Endothelial cell of umbilical vein (primary cell): Measurements from ENCODE around the gene RAB44. TPM values are rescaled to one million over a fixed set of nuclear protein-coding genes. Genes with fewer than 3 reads are reported as not detected.

Source experiments
- BruUV-seq: library from RNA; stranded (reverse); fragments of 400-500 nt; replicated peaks from 2 replicates; lab custom pipeline; 2021; lab: Mats Ljungman, UMichigan
- CTCF ChIA-PET: fragments of 300-600, 350-600 bp; sonication (Branson Sonifier 250); formaldehyde crosslinking; loops from one replicate; lab custom pipeline; 2021; ENCODE audit warnings: antibody characterized with exemption, inconsistent platforms; lab: Charles Lee
- POLR2A ChIA-PET: fragments of 300-600, 350-600 bp; sonication (Branson Sonifier 250); formaldehyde crosslinking; loops from one replicate; lab custom pipeline; 2021; ENCODE audit warnings: antibody characterized with exemption, inconsistent platforms; lab: Charles Lee
- DNase-seq: peaks from one replicate; pipeline ENCODE4 v3.0.0-alpha.2; 2011; ENCODE audit warnings: low read depth, low spot score
- FAIRE-seq: peaks from 2 replicates; lab custom pipeline; 2011; peaks lifted over from hg19 to GRCh38; lab: Jason Lieb, UNC
- H2AFZ ChIP-seq: 2 replicates; pipeline ENCODE4 v1.6.0; 2012; ENCODE audit warnings: low read depth, low read length, control low read depth, inconsistent platforms
- H3K27ac ChIP-seq: 2 replicates; pipeline ENCODE4 v1.5.1; 2011; ENCODE audit warnings: low read depth, mild to moderate bottlenecking, control low read depth, low read length, moderate library complexity; ENCODE audit not compliant: insufficient read depth
- H3K27me3 ChIP-seq, 2 experiments: 2 replicates each; pipeline versions ENCODE4 v1.6.0 to v1.6.1; 2011; ENCODE audit warnings: low read length in 2 of 2, mixed read lengths in 1 of 2; ENCODE audit not compliant: control insufficient read depth in 2 of 2, insufficient read depth in 2 of 2
- H3K36me3 ChIP-seq, 2 experiments: 2 replicates in 1 of 2; 3 replicates in 1 of 2; pipeline ENCODE4 v1.5.1; 2011; ENCODE audit warnings: low read length in 2 of 2, mild to moderate bottlenecking in 1 of 2, moderate library complexity in 1 of 2; ENCODE audit not compliant: control insufficient read depth in 2 of 2, insufficient read depth in 2 of 2; ENCODE audit errors: extremely low read depth in 1 of 2
- H3K4me1 ChIP-seq: 3 replicates; pipeline ENCODE4 v1.5.1; 2011; ENCODE audit warnings: mild to moderate bottlenecking, low read length; ENCODE audit not compliant: control insufficient read depth, insufficient read depth; ENCODE audit errors: extremely low read depth
- H3K4me2 ChIP-seq: 2 replicates; pipeline ENCODE4 v1.6.1; 2011; ENCODE audit warnings: low read length, control low read depth, mixed read lengths; ENCODE audit not compliant: insufficient read depth
- H3K4me3 ChIP-seq, 3 experiments: fragments of 200-600 bp in 1 of 3; sonication (generic), shearing (Covaris generic) in 1 of 3; replicated peaks in 1 of 3; 2 replicates each; pipeline ENCODE4 v1.5.1; 2011 to 2016; ENCODE audit warnings: control low read depth in 3 of 3, low read length in 3 of 3, mild to moderate bottlenecking in 2 of 3, inconsistent platforms in 1 of 3, low read depth in 1 of 3, moderate library complexity in 1 of 3; ENCODE audit not compliant: insufficient read depth in 1 of 3
- H3K79me2 ChIP-seq: 2 replicates; pipeline ENCODE4 v1.6.0; 2012; ENCODE audit warnings: low read length, inconsistent platforms; ENCODE audit not compliant: control insufficient read depth, insufficient read depth
- H3K9ac ChIP-seq: replicated peaks from 2 replicates; pipeline ENCODE3; 2011; ENCODE audit warnings: low read length, control low read depth; ENCODE audit not compliant: insufficient read depth; ENCODE audit errors: extremely low read depth
- H3K9me1 ChIP-seq: replicated peaks from 3 replicates; pipeline ENCODE4 v1.6.0; 2011; ENCODE audit warnings: mild to moderate bottlenecking, low read length; ENCODE audit not compliant: control insufficient read depth, insufficient read depth; ENCODE audit errors: extremely low read depth
- H3K9me3 ChIP-seq: replicated peaks from 2 replicates; pipeline ENCODE4 v1.5.1; 2012; ENCODE audit warnings: low read length, inconsistent platforms; ENCODE audit not compliant: control insufficient read depth, insufficient read depth
- H4K20me1 ChIP-seq: replicated peaks from 2 replicates; pipeline ENCODE3; 2011; ENCODE audit warnings: mild to moderate bottlenecking, low read length; ENCODE audit not compliant: control insufficient read depth, insufficient read depth; ENCODE audit errors: extremely low read depth
- CTCF ChIP-seq, 2 donors: IDR thresholded peaks; 1 replicate in 1 of 2; 2 replicates in 1 of 2; pipeline ENCODE4 v1.5.1; 2011; ENCODE audit warnings: low read length in 2 of 2, mild to moderate bottlenecking in 2 of 2, moderate library complexity in 2 of 2, control low read depth in 1 of 2, inconsistent platforms in 1 of 2, low read depth in 1 of 2; ENCODE audit not compliant: insufficient read depth in 1 of 2; ENCODE audit errors: extremely low read depth in 1 of 2
- EZH2 ChIP-seq: IDR thresholded peaks from 2 replicates; pipeline ENCODE4 v1.6.1; 2012; ENCODE audit warnings: borderline replicate concordance, low read depth, mild to moderate bottlenecking, moderate library complexity, low read length, inconsistent platforms; ENCODE audit not compliant: severe bottlenecking
- FOS ChIP-seq: IDR thresholded peaks from 2 replicates; pipeline ENCODE4 v1.6.1; 2011; ENCODE audit warnings: mild to moderate bottlenecking, low read length, moderate library complexity, borderline replicate concordance; ENCODE audit not compliant: insufficient read depth
- GATA2 ChIP-seq: IDR thresholded peaks from 2 replicates; pipeline ENCODE4 v1.7.0; 2011; ENCODE audit warnings: low read depth, mild to moderate bottlenecking, moderate library complexity, mixed read lengths, low read length; ENCODE audit not compliant: insufficient read length, insufficient read depth
- JUN ChIP-seq: IDR thresholded peaks from 2 replicates; pipeline ENCODE4 v1.6.1; 2011; ENCODE audit warnings: borderline replicate concordance, low read depth; ENCODE audit not compliant: insufficient read length, insufficient read depth
- MYC ChIP-seq: IDR thresholded peaks from one replicate; pipeline ENCODE4 v1.6.1; 2011; ENCODE audit warnings: mild to moderate bottlenecking, low read depth, low read length
- POLR2A ChIP-seq: IDR thresholded peaks from 2 replicates; pipeline ENCODE4 v1.6.1; 2012; ENCODE audit warnings: low read depth, mild to moderate bottlenecking, control low read depth, low read length
- POLR2AphosphoS5 ChIP-seq: IDR thresholded peaks from 2 replicates; pipeline ENCODE4 v1.6.1; 2012; ENCODE audit warnings: low read depth, mild to moderate bottlenecking, control low read depth, low read length, moderate library complexity; ENCODE audit not compliant: insufficient read depth
- dilution Hi-C: fragments of 300-500 bp; cut with MboI; formaldehyde crosslinking; loops from one replicate; pipeline ENCODE4 v1.15.0; 2019; ENCODE audit warnings: low sequenced_read_pairs; ENCODE audit not compliant: extremely low pct_ligation_motif_present
- intact Hi-C: fragments of 100-400 bp; cut with micrococcal nuclease; formaldehyde crosslinking; loops from one replicate; pipeline ENCODE4 v1.10.0; 2022
- polyA plus RNA-seq, 4 experiments: library from polyadenylated mRNA; depleted of rRNA in 3 of 4; stranded (reverse) in 3 of 4; unstranded in 1 of 4; fragments of >200 nt; gene quantifications; 2 replicates each; pipeline versions ENCODE4 v1.2.1 to v1.2.3, GENCODE V29; 2011 to 2012; ENCODE audit warnings: missing spikeins in 1 of 4
- total RNA-seq: library from RNA; stranded (reverse); gene quantifications from 2 replicates; pipeline ENCODE4 v1.2.3, GENCODE V29; 2021
- TF ChIP-seq, protein P1 (sequence below): IDR thresholded peaks from 2 replicates; pipeline ENCODE4 v1.6.1; 2011; ENCODE audit not compliant: insufficient read depth, insufficient read length

The RAB44 gene
- total and polyA plus RNA-seq, 2 donors (not counting 3 experiments of a cell fraction or from before 2014, with no cell fraction given): 0.03 to 0.11 TPM

DNA sequence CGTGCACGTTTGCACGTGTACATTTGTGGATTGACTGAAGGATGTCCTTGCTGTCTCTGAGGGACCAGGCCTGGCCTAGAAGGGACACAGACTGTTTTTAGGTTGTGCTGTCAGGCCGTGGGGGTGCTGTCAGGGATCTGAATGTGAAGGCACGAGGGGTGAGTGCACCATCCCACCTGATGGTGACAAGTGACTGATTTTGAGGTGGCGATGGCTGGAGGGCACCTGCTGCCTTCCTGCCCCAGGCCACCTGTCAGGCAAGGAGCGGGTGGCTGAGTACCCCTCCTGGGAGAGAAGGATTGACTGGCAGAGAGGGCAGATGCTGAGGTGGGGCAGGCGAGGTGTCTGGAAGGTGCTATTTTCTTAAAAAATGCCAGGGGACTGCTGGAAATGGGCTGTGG, 1.2 kb downstream of the RAB44 start:
- no peak overlapping the region for H3K27ac ChIP-seq
- no peak overlapping the region for H3K9ac ChIP-seq
- no peak overlapping the region for H3K4me2 ChIP-seq
- no peak for TF ChIP-seq GATA2
- no peak for TF ChIP-seq POLR2A
- TF ChIP-seq FOS: no peak
- TF ChIP-seq, protein P1, sequence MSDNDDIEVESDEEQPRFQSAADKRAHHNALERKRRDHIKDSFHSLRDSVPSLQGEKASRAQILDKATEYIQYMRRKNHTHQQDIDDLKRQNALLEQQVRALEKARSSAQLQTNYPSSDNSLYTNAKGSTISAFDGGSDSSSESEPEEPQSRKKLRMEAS: no peak
- no peak for TF ChIP-seq CTCF (IDR thresholded peaks at IDR 0.05; ENCODE audit: extremely low read depth in 1 of 2, insufficient read depth in 1 of 2, low read depth in 1 of 2, low read length in 2 of 2)
- no peaks in the 10 kb centered on the region for H4K20me1 ChIP-seq
- no peaks in the 10 kb centered on the region for H3K27me3 ChIP-seq
- CTCF ChIA-PET: interaction anchor here (0.5 kb wide), 1 partner anchor 84 kb away, joined by 3 read pairs; no protein-coding TSS in a partner anchor
- no peaks in the 10 kb centered on the region for H3K9me3 ChIP-seq
- H3K36me3 ChIP-seq: no peaks in the 10 kb centered on the region
- H3K4me3 ChIP-seq: no peak overlapping the region
- H2AFZ ChIP-seq: no peak overlapping the region
- no peaks in the 10 kb centered on the region for H3K9me1 ChIP-seq
- FAIRE-seq: no peak
- no peaks in the 10 kb centered on the region for H3K79me2 ChIP-seq
- BruUV-seq: no TSS peak
- POLR2A ChIA-PET: no interaction called here
- DNase-seq: no peak
- intact Hi-C loops (no loop called here), dilution Hi-C loops (no loop called here)
- no peaks in the 10 kb centered on the region for H3K4me1 ChIP-seq

- no peak overlapping the region for H3K9ac ChIP-seq
- no peaks in the 10 kb centered on the region for H3K79me2 ChIP-seq
- dilution Hi-C loops (no loop called here), intact Hi-C loops (no loop called here)
- CTCF ChIA-PET: interaction anchor here (0.5 kb wide), 1 partner anchor 85 kb away, joined by 3 read pairs; no protein-coding TSS in a partner anchor
- no peak overlapping the region for H3K27ac ChIP-seq
- H3K36me3 ChIP-seq: no peaks in the 10 kb centered on the region
- no peaks in the 10 kb centered on the region for H3K9me3 ChIP-seq
- H2AFZ ChIP-seq: no peak overlapping the region
- no peak overlapping the region for H3K4me2 ChIP-seq
- no peaks in the 10 kb centered on the region for H4K20me1 ChIP-seq
- H3K27me3 ChIP-seq: no peaks in the 10 kb centered on the region
- FAIRE-seq (no peak), DNase-seq (no peak)
- no TSS peak for BruUV-seq
- TF ChIP-seq CTCF (IDR thresholded peaks at IDR 0.05; ENCODE audit: extremely low read depth in 1 of 2, insufficient read depth in 1 of 2, low read depth in 1 of 2, low read length in 2 of 2) (no peak), GATA2 (no peak), POLR2A (no peak), FOS (no peak), JUN (no peak), MYC (no peak), EZH2 (no peak), POLR2AphosphoS5 (no peak)
- TF ChIP-seq, protein P1: no peak
- H3K4me3 ChIP-seq: no peak overlapping the region
- no peaks in the 10 kb centered on the region for H3K4me1 ChIP-seq
- H3K9me1 ChIP-seq: no peaks in the 10 kb centered on the region
- POLR2A ChIA-PET: no interaction called here
Measured at GRCh38 chr6:36699348-36699747, 1.7 kb downstream of the RAB44 start.
